Neural cell (in vitro differentiated cells): ENCODE measurements around the gene IKZF1. TPM values are rescaled to one million over a fixed set of nuclear protein-coding genes. Genes with fewer than 3 reads are reported as not detected.

Source experiments
- H2AFZ ChIP-seq: fragments of 200-600, 300-800 bp; sonication (generic), shearing (Covaris generic); 2 replicates; pipeline ENCODE4 v1.6.0; 2014; ENCODE audit warnings: low read depth, mild to moderate bottlenecking, antibody characterized with exemption, low read length, moderate library complexity
- H3F3A ChIP-seq: fragments of 200-600 bp; shearing (Covaris generic); 2 replicates; pipeline ENCODE4 v1.6.1; 2016; ENCODE audit warnings: mild to moderate bottlenecking, moderate library complexity, mixed read lengths, antibody characterized with exemption, low read length; ENCODE audit not compliant: insufficient read depth, poor library complexity, severe bottlenecking
- H3K27ac ChIP-seq: fragments of 200-600, 300-800 bp; sonication (generic), shearing (Covaris generic); 2 replicates; pipeline ENCODE4 v1.5.1; 2014; ENCODE audit warnings: mild to moderate bottlenecking, low read length, moderate library complexity
- H3K27me3 ChIP-seq: fragments of 300-800, 200-600 bp; sonication (generic), shearing (Covaris generic); 2 replicates; pipeline ENCODE4 v1.6.0; 2014; ENCODE audit warnings: mild to moderate bottlenecking, low read depth, low read length, moderate library complexity; ENCODE audit not compliant: insufficient read depth
- H3K36me3 ChIP-seq: fragments of 300-800, 200-600 bp; sonication (generic), shearing (Covaris generic); 2 replicates; pipeline ENCODE4 v1.5.1; 2014; ENCODE audit warnings: mild to moderate bottlenecking, antibody characterized with exemption, low read length, moderate library complexity; ENCODE audit not compliant: insufficient read depth
- H3K4me2 ChIP-seq: fragments of 300-800, 200-600 bp; sonication (generic), shearing (Covaris generic); 2 replicates; pipeline ENCODE4 v1.6.0; 2014; ENCODE audit warnings: mild to moderate bottlenecking, low read length
- H3K4me3 ChIP-seq: fragments of 300-800, 200-600 bp; sonication (generic), shearing (Covaris generic); 2 replicates; pipeline ENCODE4 v1.5.1; 2014; ENCODE audit warnings: mild to moderate bottlenecking, low read length, moderate library complexity
- H3K79me2 ChIP-seq: fragments of 200-600 bp; shearing (Covaris generic); replicated peaks from 2 replicates; pipeline ENCODE4 v1.6.0; 2014; ENCODE audit warnings: mild to moderate bottlenecking, low read length, moderate library complexity; ENCODE audit not compliant: insufficient read depth
- H3K9ac ChIP-seq: fragments of 300-800, 200-600 bp; sonication (generic), shearing (Covaris generic); 2 replicates; pipeline ENCODE4 v1.6.1; 2016; ENCODE audit warnings: mild to moderate bottlenecking, low read length, mixed read lengths
- H3K9me2 ChIP-seq: fragments of 200-600 bp; shearing (Covaris generic); 2 replicates; pipeline ENCODE4 v1.6.1; 2016; ENCODE audit warnings: mild to moderate bottlenecking, low read length, mixed read lengths; ENCODE audit not compliant: insufficient read depth
- H3K9me3 ChIP-seq: fragments of 200-600, 300-800 bp; sonication (generic), shearing (Covaris generic); 2 replicates; pipeline ENCODE4 v1.6.1; 2016; ENCODE audit warnings: mild to moderate bottlenecking, mixed run types, low read length, moderate library complexity, mixed read lengths
- H4K20me1 ChIP-seq: fragments of 200-600 bp; shearing (Covaris generic); 2 replicates; pipeline ENCODE4 v1.6.1; 2016; ENCODE audit warnings: mild to moderate bottlenecking, mixed run types; ENCODE audit not compliant: insufficient read depth
- CTCF ChIP-seq: fragments of 450-650 bp; IDR thresholded peaks from 2 replicates; pipeline ENCODE4 v1.5.1; 2014; ENCODE audit warnings: antibody characterized with exemption, mild to moderate bottlenecking, moderate library complexity; ENCODE audit not compliant: poor library complexity, severe bottlenecking
- EP300 ChIP-seq: fragments of 450-650 bp; conservative IDR thresholded peaks from 2 replicates; pipeline ENCODE4 v1.6.1; 2014; ENCODE audit warnings: antibody characterized with exemption, mild to moderate bottlenecking, moderate library complexity; ENCODE audit not compliant: poor library complexity, severe bottlenecking
- EZH2 ChIP-seq: fragments of 200-600, 300-800 bp; shearing (Covaris generic), sonication (generic); IDR thresholded peaks from 2 replicates; pipeline ENCODE4 v1.6.1; 2014; ENCODE audit warnings: antibody characterized with exemption, low read length, borderline replicate concordance, mild to moderate bottlenecking; ENCODE audit not compliant: insufficient read depth, poor library complexity, severe bottlenecking
- MXI1 ChIP-seq: fragments of 450-650 bp; conservative IDR thresholded peaks from 2 replicates; pipeline ENCODE4 v1.6.1; 2014; ENCODE audit warnings: antibody characterized with exemption, mild to moderate bottlenecking; ENCODE audit not compliant: poor library complexity, severe bottlenecking
- POLR2AphosphoS5 ChIP-seq: IDR thresholded peaks from 2 replicates; pipeline ENCODE4 v1.6.1; 2012
- RAD21 ChIP-seq: fragments of 450-650 bp; conservative IDR thresholded peaks from 2 replicates; pipeline ENCODE4 v1.6.1; 2014; ENCODE audit warnings: antibody characterized with exemption, mild to moderate bottlenecking, moderate library complexity
- REST ChIP-seq: IDR thresholded peaks from 2 replicates; pipeline ENCODE4 v1.6.1; 2012; ENCODE audit warnings: borderline replicate concordance
- SMC3 ChIP-seq: fragments of 450-650 bp; conservative IDR thresholded peaks from 2 replicates; pipeline ENCODE4 v1.6.1; 2014; ENCODE audit warnings: antibody characterized with exemption, mild to moderate bottlenecking, moderate library complexity; ENCODE audit not compliant: poor library complexity
- TAF1 ChIP-seq: IDR thresholded peaks from 2 replicates; pipeline ENCODE4 v1.6.1; 2012; ENCODE audit warnings: low read depth
- polyA plus RNA-seq: library from polyadenylated mRNA; depleted of rRNA; stranded (reverse); fragments of >200 nt; gene quantifications from 2 replicates; pipeline ENCODE4 v1.2.3, GENCODE V29; 2014

Gene IKZF1
- polyA plus RNA-seq, 1 donor from 2014 or later, result 0.24 TPM

GRCh38 chr7:50329775-50330174, 25.3 kb downstream of the IKZF1 start:
- Histone ChIP-seq H2AFZ (no peak overlapping the region), H3K79me2 (no peaks in the 10 kb centered on the region), H3K4me2 (no peak overlapping the region), H4K20me1 (no peaks in the 10 kb centered on the region), H3K36me3 (no peaks in the 10 kb centered on the region), H3K27me3 (no peaks in the 10 kb centered on the region), H3K27ac (no peak overlapping the region), H3K9me3 (no peaks in the 10 kb centered on the region), H3K9me2 (no peaks in the 10 kb centered on the region), H3K4me3 (no peak overlapping the region), H3F3A (no peaks in the 10 kb centered on the region), H3K9ac (no peak overlapping the region)
- TF ChIP-seq TAF1 (no peak), EZH2 (no peak), CTCF (no peak)

GRCh38 chr7:50330254-50330653, 25.7 kb downstream of the IKZF1 start:
- Histone ChIP-seq H3K9ac (no peak overlapping the region), H2AFZ (no peak overlapping the region)

More at GRCh38 chr7:50330254-50330653, 25.7 kb downstream of the IKZF1 start:
- Histone ChIP-seq H3F3A (no peaks in the 10 kb centered on the region), H3K27me3 (no peaks in the 10 kb centered on the region), H4K20me1 (no peaks in the 10 kb centered on the region), H3K4me3 (no peak overlapping the region), H3K9me3 (no peaks in the 10 kb centered on the region), H3K4me2 (no peak overlapping the region), H3K36me3 (no peaks in the 10 kb centered on the region), H3K79me2 (no peaks in the 10 kb centered on the region), H3K9me2 (no peaks in the 10 kb centered on the region), H3K27ac (no peak overlapping the region)
- TF ChIP-seq EZH2, result no peak
- no peak for TF ChIP-seq POLR2AphosphoS5
- TF ChIP-seq SMC3, result no peak
- TF ChIP-seq EP300, result no peak
- TF ChIP-seq REST, result no peak
- TF ChIP-seq TAF1, result no peak
- TF ChIP-seq RAD21, result no peak
- no peak for TF ChIP-seq CTCF
- TF ChIP-seq MXI1, result no peak
